ENCODE measurements around the gene GNB3. TPM values are rescaled to one million over a fixed set of nuclear protein-coding genes. Genes with fewer than 3 reads are reported as not detected.

GNB3 gene
- total and polyA plus RNA-seq, 2 donors (not counting 3 experiments of a cell fraction or from before 2014, with no cell fraction given), result 9.4 to 12.0 TPM

DNA sequence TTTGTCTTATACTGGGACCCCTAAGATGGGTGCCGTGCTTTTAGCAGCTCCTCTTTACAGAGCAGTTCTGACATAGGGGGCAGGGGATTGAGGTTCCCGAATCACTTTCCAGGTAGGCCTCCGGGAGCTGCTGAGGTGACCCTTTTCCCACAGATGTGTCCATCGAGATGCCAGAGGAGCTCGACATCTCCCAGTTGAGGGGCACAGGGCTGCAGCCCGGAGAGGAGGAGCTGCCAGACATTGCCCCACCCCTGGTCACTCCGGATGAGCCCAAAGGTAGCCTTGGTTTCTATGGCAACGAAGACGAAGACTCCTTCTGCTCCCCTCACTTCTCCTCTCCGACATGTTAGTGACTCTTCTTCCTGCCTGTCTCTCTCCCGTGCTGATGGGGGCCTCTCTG is 22.3 kb downstream of the GNB3 start:
- Histone ChIP-seq H3K4me2 (ENCODE audit: insufficient read depth, low read length) (no peak overlapping the region), H3K27me3 (ENCODE audit: control insufficient read depth in 2 of 2, insufficient read depth in 2 of 2, low read length in 2 of 2) (no peaks in the 10 kb centered on the region), H3K79me2 (ENCODE audit: control insufficient read depth, insufficient read depth, low read length) (peaks cover 6% of the 10 kb centered on the region), H3K9me3 (replicated peaks; ENCODE audit: control insufficient read depth, insufficient read depth, low read length) (no peaks in the 10 kb centered on the region), H4K20me1 (replicated peaks; ENCODE audit: control insufficient read depth, extremely low read depth, insufficient read depth, low read length) (no peaks in the 10 kb centered on the region), H3K4me1 (ENCODE audit: control insufficient read depth, extremely low read depth, insufficient read depth, low read length) (peaks cover 5% of the 10 kb centered on the region), H3K4me3 (replicated peaks in 1 of 3; ENCODE audit: insufficient read depth in 1 of 3, low read depth in 1 of 3, low read length in 3 of 3) (no peak overlapping the region), H2AFZ (ENCODE audit: low read depth, low read length) (no peak overlapping the region), H3K27ac (ENCODE audit: insufficient read depth, low read depth, low read length) (no peak overlapping the region), H3K9ac (replicated peaks; ENCODE audit: extremely low read depth, insufficient read depth, low read length) (no peak overlapping the region), H3K36me3 (ENCODE audit: control insufficient read depth in 2 of 2, extremely low read depth in 1 of 2, insufficient read depth in 2 of 2, low read length in 2 of 2) (peaks cover 9 to 53% of the 10 kb centered on the region in 2 experiments), H3K9me1 (replicated peaks; ENCODE audit: control insufficient read depth, extremely low read depth, insufficient read depth, low read length) (no peaks in the 10 kb centered on the region)
- BruUV-seq (replicated peaks), result no TSS peak
- CTCF ChIA-PET, result no interaction called here
- no peak for FAIRE-seq
- TF ChIP-seq, protein P1, sequence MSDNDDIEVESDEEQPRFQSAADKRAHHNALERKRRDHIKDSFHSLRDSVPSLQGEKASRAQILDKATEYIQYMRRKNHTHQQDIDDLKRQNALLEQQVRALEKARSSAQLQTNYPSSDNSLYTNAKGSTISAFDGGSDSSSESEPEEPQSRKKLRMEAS (IDR thresholded peaks at IDR 0.05; ENCODE audit: insufficient read depth, insufficient read length), result no peak
- TF ChIP-seq MYC (IDR thresholded peaks at IDR 0.05; ENCODE audit: low read depth, low read length) (no peak), POLR2A (IDR thresholded peaks at IDR 0.05; ENCODE audit: low read depth, low read length) (no peak), POLR2AphosphoS5 (IDR thresholded peaks at IDR 0.05; ENCODE audit: insufficient read depth, low read depth, low read length) (no peak), EZH2 (IDR thresholded peaks at IDR 0.05; ENCODE audit: borderline replicate concordance, low read depth, low read length, severe bottlenecking) (no peak), FOS (IDR thresholded peaks at IDR 0.05; ENCODE audit: borderline replicate concordance, insufficient read depth, low read length) (no peak), GATA2 (IDR thresholded peaks at IDR 0.05; ENCODE audit: insufficient read depth, insufficient read length, low read depth, low read length) (no peak), JUN (IDR thresholded peaks at IDR 0.05; ENCODE audit: borderline replicate concordance, insufficient read depth, insufficient read length, low read depth) (no peak)
- TF ChIP-seq, protein P2, sequence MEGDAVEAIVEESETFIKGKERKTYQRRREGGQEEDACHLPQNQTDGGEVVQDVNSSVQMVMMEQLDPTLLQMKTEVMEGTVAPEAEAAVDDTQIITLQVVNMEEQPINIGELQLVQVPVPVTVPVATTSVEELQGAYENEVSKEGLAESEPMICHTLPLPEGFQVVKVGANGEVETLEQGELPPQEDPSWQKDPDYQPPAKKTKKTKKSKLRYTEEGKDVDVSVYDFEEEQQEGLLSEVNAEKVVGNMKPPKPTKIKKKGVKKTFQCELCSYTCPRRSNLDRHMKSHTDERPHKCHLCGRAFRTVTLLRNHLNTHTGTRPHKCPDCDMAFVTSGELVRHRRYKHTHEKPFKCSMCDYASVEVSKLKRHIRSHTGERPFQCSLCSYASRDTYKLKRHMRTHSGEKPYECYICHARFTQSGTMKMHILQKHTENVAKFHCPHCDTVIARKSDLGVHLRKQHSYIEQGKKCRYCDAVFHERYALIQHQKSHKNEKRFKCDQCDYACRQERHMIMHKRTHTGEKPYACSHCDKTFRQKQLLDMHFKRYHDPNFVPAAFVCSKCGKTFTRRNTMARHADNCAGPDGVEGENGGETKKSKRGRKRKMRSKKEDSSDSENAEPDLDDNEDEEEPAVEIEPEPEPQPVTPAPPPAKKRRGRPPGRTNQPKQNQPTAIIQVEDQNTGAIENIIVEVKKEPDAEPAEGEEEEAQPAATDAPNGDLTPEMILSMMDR (IDR thresholded peaks at IDR 0.05; ENCODE audit: extremely low read depth in 1 of 2, insufficient read depth in 1 of 2, low read depth in 1 of 2, low read length in 2 of 2), result no peak
- intact Hi-C loops (cut with micrococcal nuclease), result no loop called here
- POLR2A ChIA-PET, result no interaction called here
- dilution Hi-C loops (cut with MboI; ENCODE audit: extremely low pct_ligation_motif_present, low sequenced_read_pairs), result no loop called here
- no peak for DNase-seq (ENCODE audit: low read depth, low spot score)

Data from endothelial cell of umbilical vein (primary cell).